Choroid plexus epithelial cell (primary cell): ENCODE results near the gene MSL3B.
A peak's percentile ranks its signal among the peaks of the same experiment; 100 is the strongest.

Experiments
- DNase-seq: peaks from one replicate; pipeline ENCODE4 v3.0.0-alpha.2; 2010; ENCODE audit warnings: low read depth
- H3K4me3 ChIP-seq: 2 replicates; pipeline ENCODE4 v1.5.1; 2011; ENCODE audit warnings: low read depth, mild to moderate bottlenecking, control low read depth, low read length, moderate library complexity
- TF ChIP-seq, protein P1 (sequence below): conservative IDR thresholded peaks from 2 replicates; pipeline ENCODE4 v1.5.1; 2011; ENCODE audit warnings: low read depth, mild to moderate bottlenecking, control low read depth, inconsistent platforms, low read length, moderate library complexity

The MSL3B gene

DNA sequence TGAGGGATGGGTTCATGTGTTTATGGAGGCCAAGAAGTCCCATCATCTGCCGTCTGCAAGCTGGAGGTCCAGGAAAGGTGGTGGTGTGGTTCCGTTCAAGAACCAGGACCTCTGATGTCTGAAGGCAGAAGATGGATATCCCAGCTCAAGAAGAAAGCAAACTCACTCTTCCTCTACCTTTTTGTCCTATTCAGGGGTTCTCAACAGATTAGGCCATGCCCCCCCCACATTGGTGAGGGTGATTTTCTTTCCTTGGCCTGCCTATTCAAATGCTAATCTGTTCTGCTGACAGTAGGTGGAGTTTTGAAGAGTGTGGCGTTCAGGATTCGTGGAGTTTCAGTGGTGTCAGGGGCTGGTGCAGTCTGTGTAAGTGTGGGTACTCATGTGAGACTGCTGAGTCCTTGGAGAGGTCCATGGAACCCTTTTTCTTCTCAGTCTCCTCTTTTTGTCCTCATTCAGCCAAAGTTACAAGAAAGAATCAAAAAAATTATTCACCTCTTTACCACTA, 5.9 kb downstream of the MSL3B start:
- no peak overlapping the region for H3K4me3 ChIP-seq
- TF ChIP-seq, protein P1, sequence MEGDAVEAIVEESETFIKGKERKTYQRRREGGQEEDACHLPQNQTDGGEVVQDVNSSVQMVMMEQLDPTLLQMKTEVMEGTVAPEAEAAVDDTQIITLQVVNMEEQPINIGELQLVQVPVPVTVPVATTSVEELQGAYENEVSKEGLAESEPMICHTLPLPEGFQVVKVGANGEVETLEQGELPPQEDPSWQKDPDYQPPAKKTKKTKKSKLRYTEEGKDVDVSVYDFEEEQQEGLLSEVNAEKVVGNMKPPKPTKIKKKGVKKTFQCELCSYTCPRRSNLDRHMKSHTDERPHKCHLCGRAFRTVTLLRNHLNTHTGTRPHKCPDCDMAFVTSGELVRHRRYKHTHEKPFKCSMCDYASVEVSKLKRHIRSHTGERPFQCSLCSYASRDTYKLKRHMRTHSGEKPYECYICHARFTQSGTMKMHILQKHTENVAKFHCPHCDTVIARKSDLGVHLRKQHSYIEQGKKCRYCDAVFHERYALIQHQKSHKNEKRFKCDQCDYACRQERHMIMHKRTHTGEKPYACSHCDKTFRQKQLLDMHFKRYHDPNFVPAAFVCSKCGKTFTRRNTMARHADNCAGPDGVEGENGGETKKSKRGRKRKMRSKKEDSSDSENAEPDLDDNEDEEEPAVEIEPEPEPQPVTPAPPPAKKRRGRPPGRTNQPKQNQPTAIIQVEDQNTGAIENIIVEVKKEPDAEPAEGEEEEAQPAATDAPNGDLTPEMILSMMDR, result no peak
- DNase-seq, result no peak

DNA sequence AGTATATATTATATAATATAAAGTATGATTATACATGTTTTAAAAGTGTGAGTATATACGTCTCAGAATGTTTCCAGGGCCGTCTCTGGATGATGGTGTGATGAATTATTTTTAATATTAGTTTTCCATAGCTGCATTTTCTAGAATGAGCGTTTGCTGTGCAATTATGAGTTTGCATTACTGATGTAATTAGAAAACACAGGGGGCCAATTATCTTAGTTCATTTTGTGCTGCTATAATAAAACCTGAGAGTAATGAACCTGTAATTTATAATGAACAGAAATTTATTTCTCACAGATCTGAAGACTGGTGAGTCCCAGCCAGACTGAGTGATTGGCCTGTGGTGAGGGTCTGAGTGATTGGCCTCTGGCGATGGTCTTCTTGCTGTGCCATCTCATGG, 9.9 kb downstream of the MSL3B start:
- TF ChIP-seq, protein P1, result no peak
- no peak for DNase-seq

DNA sequence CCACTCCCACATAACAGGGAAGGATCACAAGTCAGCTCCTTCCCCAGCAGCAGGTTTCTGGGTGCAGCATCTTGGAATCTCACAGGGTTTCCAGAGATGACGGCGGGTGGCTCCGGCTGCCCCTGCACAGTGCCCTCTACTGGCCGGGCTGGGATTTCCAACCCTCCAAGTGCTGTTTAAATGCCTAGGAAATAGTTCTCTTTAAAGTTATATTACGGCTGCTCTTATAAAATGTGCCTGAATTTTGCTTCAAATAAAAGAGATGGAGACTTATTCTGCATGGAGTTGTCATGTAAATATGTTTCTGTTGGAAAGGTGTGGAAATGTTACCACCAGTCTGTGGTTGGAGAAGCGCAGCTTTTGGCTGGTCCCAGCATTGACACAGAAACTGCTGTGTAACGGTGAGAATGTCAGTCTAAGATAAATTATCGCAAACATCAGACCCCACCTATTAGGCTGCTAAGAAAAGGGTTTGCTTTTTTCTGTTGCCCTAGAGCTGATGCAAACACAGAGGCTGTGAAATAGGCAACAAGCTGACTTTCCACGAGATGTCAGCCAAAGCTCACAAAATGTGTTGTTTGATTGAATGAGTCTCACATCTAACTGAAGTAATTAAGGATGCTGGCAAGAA, 10.6 kb downstream of the MSL3B start:
- DNase-seq, result peak; percentile 44
- no peak overlapping the region for H3K4me3 ChIP-seq
- TF ChIP-seq, protein P1, result peak; percentile 74

More for the DNA sequence above, 9.9 kb downstream of the MSL3B start:
- no peak overlapping the region for H3K4me3 ChIP-seq

DNA sequence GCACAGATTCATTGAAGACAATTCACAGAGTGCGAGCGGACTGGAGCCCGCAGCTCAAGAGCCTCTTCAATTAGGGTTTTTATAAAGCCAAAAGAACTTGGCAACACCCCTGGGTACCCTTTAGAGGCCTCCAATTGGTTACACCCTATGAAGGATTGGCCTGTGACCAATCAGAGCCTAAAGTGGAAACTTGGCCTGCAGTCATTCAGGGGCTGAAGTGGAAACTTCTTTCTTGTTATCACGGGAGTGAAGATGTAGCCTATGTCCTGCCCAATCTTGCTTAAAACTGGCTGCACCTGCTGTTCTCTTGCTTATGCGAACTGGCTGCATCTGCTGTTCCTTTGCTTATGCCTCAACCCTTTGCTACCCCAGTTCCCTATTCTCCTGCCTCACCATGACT, 12.0 kb downstream of the MSL3B start:
- DNase-seq, result no peak
- TF ChIP-seq, protein P1, result no peak
- no peak overlapping the region for H3K4me3 ChIP-seq

DNA sequence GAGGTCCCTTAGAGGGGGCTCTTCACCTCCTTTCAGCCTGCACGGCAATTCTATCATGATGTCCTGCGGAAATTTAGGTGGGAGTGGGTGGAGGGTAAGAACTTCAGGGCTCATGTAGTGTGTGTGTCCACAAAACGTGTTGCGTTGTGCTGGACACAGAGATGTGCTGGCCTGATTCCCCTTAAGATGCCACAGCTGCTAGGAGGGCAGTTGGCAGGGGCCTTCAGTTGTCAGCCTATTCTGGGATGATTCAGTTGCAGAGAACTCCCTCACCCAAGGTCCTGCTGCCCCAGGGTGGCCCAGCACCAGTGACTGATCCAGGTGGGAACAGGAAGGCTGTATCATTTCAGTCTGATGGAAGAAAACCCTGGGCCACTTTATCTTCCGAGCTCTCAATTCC, 12.8 kb downstream of the MSL3B start:
- no peak for DNase-seq
- TF ChIP-seq, protein P1, result no peak
- no peak overlapping the region for H3K4me3 ChIP-seq

DNA sequence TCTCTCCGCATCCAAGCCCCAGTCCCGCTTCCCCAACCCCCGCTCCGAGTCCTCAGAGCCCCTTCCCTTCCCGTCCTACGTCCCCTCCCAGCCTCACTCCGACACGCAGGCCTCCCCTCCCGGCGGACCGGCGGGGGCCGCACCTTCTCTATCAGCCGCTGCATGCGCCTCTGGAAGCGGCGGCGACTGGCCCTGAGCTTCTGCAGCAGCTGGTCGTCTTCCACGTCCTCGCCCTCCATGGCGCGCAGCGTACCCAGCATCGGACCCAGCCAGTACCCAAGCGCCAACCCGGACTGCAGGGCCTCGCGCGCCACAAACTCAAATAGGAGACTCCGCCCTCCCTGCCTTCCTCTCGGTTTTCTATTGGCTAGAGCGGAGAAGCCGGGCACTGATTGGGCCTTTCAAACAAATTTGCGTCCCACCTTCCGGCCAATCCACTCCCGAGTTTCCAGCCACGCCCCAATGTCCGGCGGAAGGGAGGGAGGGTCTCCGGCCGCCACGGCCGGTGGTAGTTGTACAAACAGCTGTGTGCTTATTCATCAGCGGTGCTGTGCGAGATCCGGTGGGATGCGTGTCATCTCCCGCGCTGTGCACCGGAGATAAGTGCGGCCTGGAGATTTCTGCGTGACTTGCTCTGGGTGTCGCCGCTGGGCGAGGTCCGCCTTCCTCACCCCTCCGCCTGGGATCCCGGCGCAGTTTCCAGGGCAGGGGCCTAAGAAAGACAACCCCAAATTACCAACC, 13.8 kb downstream of the MSL3B start, which contains the start of gene HJURP:
Gene HJURP, minus strand, starts transcription at position 295 of the 741 bp plus-strand sequence. Its CDS starts 35 bp downstream, at position 260.
- peak within 1 kb of the TSS; percentile 96 for H3K4me3 ChIP-seq
- peak; percentile 96 for DNase-seq
- TF ChIP-seq, protein P1, result no peak
